SIG-M5 (cell line): ENCODE data around the gene TMEM117.

Experiments
- DNase-seq: peaks from one replicate; lab custom pipeline; 2025; lab: John Stamatoyannopoulos, UW

The TMEM117 gene

GRCh38 chr12:43964033-43964432, 128.2 kb downstream of the TMEM117 start:
- no peak for DNase-seq

DNA sequence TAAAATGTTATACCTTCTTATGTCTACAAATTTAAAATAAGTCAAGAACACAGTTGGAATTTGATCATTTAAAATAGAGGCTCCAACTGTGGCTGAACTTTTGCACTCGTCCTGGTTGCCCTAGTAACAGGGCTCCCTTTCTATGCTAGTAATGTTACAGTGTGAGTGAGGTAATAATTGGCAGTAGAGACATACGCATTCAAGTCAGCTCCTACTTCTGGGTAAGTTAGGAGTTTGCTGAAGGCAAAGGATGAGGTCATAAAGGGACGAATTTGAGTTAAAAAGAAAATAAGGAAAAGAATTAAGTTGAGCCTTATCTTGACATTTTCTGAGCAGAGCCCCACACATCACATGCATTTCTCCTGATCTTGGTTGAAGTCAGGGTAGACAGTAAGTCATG, 129.1 kb downstream of the TMEM117 start:
- no peak for DNase-seq

GRCh38 chr12:43965899-43966298, 130.0 kb downstream of the TMEM117 start:
- DNase-seq = no peak

- no peak for DNase-seq
Measured at GRCh38 chr12:43968736-43969135, 132.9 kb downstream of the TMEM117 start.

DNA sequence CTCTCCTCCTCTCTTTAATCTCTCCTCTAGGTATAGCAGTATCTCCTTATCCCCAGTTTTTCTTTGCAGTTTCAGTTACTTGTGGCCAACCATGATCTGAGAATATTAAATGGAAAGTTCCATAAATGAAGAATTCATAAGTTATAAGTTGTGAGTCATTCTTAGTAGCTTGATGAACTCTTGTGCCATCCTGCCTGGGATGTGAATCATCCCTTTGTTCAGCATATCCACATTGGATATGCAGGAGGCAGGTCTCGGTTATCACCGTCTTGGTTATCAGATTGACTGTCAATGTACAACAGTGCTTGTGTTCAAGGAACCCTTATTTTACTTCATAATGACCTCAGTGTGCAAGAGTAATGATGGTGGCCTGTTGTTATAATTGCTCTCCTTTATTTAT, 134.0 kb downstream of the TMEM117 start:
- DNase-seq = no peak

- no peak for DNase-seq
Measured at GRCh38 chr12:43973385-43973784, 137.5 kb downstream of the TMEM117 start.

- DNase-seq = no peak
Measured at GRCh38 chr12:43973993-43974392, 138.1 kb downstream of the TMEM117 start.

DNA sequence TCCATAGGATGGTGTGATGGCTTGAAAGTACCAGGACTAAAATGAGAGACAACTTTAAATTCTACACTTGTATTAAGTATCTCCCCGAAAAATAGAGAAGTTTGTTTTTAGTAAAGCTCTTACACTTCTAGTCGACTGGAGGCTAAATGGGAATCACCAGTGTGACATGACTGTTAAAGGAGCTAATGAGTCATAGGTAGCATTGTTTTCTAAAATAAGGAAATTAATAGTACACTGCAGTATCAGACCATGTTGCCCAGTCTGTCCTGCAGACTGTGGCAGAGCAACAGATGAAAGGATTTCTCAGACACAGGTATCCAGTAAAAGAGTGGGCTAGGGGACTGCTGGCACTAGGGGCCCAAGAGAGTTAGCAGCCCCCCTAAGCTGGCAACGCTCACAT, 140.1 kb downstream of the TMEM117 start:
- DNase-seq = no peak

DNA sequence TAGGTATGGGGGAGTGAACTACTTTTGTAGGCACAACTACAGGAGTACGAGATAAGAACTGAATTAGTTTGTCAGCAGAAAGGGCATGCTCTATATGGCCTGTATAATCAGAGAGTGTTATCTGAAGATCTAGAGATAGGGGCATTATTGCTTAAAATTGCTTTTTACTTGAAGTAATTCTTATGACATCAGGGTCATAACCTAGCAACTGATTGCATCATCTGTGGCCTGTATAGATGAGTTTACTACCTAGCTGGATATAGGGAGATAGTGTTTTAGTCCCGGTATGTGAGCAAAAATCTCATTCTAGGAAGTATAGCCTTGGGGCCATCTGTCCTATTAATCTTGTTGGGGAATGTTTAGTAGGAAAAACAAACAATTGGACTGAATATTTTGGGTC, 142.7 kb downstream of the TMEM117 start:
- DNase-seq = no peak

DNA sequence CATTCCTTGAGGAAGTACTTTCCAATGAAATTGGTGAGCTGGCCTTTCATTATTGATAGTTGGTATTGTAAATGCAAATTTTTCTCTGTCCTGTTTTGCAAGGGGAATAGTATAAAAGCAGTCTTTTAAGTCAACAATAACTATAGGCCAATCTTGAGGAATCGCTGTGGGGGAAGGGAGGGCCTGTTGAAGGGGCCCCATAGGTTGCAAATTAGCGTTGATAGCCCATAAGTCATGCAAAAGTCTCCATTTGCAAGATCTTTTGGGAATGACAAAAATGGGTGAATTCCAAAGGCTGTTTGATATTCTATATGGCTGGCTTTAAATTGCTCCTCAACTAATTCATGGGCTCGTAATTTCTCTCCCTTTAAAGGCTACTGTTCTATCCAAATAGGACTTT, 143.6 kb downstream of the TMEM117 start:
- no peak for DNase-seq

DNA sequence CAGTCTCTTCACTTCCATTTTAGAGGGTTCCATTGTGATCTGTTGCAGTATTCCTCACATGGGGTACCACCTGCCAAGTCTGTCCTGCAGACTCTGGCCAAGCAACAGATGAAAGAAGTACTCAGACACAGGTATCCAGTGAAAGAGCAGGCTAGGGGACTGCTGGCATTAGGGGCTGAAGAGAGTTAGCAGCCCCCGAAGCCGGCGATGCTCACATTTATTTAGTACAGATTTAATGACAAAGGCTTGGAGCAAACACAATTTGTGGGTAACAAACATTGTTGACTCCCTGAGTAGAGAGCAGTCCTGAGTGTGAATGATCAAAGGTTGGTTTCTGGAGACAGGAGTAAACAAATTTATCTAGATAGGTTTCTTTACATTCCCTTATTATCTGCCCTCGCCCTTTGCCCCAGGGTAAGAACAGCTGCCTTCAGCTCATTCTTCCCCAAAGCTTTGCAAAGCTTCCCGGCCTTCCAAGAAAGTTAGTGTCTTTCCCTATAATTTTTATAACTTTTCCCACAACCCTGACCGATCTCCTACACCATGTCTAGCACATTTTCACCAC, 144.8 kb downstream of the TMEM117 start:
- DNase-seq = no peak

- DNase-seq = no peak
Measured at GRCh38 chr12:43981726-43982125, 145.8 kb downstream of the TMEM117 start.

DNA sequence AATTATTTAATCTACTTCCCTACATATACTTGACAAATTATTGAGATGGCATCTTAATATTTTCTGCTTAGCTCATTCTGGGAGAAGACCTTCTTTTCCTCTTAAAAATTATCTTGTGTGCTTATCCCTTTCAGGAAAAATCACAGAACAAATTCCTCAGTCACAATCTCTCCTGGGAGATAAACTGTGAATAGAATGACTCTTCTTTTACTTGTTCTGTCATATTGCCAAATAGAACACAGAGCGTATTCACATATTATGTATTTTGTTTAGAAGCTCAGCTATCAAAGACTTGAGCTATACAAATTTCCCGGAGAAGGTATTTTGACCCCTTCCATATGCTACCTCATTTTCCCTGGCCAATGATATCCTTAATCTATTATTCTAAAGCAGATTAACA, 146.7 kb downstream of the TMEM117 start:
- DNase-seq = no peak

DNA sequence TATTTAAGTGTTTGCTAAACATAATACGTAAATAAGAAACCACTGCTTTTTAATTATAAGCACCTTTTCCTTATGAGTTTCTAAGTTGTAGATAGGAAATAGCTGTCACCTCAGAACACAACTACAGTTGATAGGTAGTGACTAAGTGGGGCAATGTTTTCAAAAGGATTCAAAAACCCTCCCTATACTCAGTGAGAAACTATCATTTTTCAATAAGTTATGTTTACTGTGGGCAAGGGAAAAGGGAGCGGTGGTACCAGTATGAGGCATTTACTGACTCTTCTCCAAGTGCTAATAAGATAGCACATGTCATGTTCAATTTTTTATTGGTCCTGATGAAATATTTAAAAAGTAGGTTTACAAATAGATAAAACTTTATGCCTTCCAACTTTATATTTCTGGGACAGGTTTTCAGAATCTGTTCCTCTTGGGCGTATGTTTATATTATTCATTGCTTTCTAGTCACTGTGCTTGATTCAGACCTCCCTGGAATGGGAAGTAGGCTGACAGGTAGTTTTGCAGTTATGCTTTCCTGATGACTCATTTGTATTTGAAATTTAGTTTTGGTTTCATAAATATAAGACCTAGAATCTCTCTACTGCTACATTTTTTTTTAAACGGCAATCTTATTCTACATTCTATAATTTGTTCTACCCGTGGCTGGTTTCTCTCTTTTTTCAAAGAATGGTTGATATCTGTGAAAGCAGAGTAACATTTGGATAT, 153.1 kb downstream of the TMEM117 start:
- no peak for DNase-seq

- no peak for DNase-seq
Measured at GRCh38 chr12:43992856-43993255, 157.0 kb downstream of the TMEM117 start.

DNA sequence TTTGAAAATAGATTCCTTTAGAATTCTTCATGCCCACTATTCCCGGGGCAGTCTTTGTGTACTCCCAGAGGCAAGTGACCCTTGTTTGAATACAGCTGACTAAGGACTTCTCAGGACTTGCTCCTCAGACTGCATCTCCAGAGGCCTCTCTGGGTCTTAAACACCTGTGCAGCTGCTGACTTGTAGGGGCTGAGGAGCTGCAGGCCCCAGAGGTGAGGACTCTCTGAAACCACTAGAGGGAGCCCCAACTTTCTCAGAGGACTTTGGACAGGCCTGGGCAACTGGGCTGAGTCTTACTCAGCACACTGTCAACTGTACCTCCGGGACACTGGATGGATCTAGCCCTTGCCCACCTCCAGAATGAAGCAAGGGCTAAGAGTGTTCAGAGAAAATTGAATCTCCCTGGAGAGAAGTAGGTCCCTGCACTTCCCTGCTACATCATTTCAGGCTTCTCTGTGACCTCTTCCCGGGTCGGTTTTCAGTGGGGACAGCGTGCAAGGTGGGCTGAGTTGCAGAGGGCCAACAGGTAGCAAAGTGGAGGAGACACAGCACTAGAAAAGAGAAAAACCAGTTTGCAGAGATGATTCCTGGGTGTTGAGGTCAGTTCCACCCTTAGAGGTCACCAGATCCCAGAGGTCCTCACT, 164.6 kb downstream of the TMEM117 start:
- DNase-seq = no peak

DNA sequence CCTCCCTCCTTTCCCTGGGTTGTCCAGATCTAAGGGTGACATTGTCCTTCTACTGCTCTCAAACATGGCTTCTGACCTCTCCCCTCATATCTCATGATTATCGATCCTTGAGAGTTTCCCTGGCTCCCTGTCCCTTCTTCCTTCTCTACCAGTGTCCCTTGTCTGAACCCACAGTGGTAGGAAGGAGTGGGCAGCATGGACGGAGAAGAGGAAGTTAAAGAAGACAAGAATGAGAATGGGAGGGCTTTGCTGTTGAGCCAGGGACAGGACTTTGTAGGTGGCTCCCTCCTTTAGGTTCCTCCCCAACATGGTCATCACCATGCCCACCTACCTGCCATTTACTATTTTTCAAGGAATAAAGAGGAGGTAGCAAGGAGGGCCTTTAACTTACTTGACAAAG, 166.7 kb downstream of the TMEM117 start:
- DNase-seq = no peak

- DNase-seq = no peak
Measured at GRCh38 chr12:44003721-44004120, 167.8 kb downstream of the TMEM117 start.

DNA sequence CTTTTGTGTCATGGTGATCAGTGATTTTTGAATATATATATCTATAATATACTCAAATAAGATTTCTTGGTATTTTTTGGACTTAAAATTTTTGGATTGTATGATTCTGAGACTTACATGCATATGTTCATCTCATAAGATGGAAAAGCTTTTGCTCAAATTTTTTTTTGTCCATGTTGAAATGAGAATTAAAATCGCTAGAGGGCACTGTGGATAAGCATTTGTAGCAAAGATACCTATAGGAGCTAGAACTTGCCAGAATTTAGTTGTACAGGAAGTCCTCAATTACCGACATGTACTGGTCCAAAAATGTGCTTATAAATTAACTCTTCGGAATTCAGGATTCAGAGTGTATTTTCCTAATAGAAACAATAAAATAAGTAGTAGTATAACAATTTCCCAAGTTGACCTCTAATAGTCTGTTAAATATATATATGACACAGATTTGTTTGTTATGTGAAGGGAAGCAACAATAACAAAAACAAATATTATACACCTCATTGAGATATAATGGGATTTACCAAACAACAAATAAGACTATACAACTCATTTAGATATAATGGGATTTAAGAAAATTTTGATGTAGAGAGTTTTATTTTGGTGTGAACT, 179.6 kb downstream of the TMEM117 start:
- no peak for DNase-seq

DNA sequence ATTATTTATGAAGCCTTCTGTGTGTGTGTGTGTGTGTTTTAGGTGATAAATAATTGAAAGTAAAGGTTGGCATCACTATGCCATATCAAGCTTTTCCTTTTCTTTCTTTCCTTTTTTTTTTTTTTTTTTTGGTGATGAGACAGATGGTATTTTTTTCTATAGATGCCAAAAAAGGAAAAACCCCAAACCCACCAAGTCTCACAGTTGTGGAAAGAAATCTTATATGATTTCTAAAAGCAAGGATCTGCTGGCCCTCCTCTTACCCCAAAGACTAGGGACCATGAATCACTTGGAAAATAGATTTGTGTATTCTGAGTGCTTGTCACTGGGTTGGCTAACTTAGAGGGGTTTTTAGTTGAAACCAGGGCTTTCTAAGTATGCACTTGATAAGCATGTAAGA, 181.3 kb downstream of the TMEM117 start:
- no peak for DNase-seq

- no peak for DNase-seq
Measured at GRCh38 chr12:44019118-44019517, 183.2 kb downstream of the TMEM117 start.

DNA sequence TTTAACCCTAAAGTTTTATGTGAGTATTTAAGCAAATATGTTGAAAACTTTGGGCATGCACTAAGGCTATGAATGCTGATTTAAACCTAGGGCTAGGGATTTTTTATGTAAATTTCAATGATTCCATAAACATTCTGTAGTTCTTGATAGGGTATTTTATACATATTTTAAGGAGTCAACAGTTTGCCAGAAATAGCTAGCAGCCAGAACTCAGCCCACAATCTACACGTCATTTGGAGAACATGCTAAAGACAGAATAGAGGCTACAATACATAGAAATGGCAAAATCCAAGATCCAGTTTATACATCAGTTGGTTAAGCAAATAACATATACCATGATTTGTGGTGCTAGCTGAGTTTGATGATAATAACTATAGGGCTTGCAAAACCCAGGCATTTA, 184.7 kb downstream of the TMEM117 start:
- no peak for DNase-seq

- no peak for DNase-seq
Measured at GRCh38 chr12:44021471-44021971, 185.6 kb downstream of the TMEM117 start.
